ENCODE results near the gene CYB5R4.
"Not testable (repeated sequence)": the region's sequence is repeated elsewhere in the genome, so short reads cannot be mapped to it uniquely, and the experiment has no call there.

Gene CYB5R4

GRCh38 chr6:83907623-83908390 lies 48.3 kb downstream of the CYB5R4 start:
- not testable (repeated sequence) for DNase-seq (ENCODE audit: low read depth in 1 of 2, low spot score in 1 of 2)

- DNase-seq (ENCODE audit: low read depth in 1 of 2, low spot score in 1 of 2) = no peak
These were observed 49.3 kb downstream of the CYB5R4 start for GRCh38 chr6:83908813-83909212.

- no peak for DNase-seq (ENCODE audit: low read depth in 1 of 2, low spot score in 1 of 2)
These were observed 51.8 kb downstream of the CYB5R4 start for GRCh38 chr6:83911278-83911677.

- DNase-seq (ENCODE audit: low read depth in 1 of 2, low spot score in 1 of 2) = no peak
These were observed 55.5 kb downstream of the CYB5R4 start for GRCh38 chr6:83914953-83915352.

GRCh38 chr6:83917001-83917400 lies 57.5 kb downstream of the CYB5R4 start:
- DNase-seq (ENCODE audit: low read depth in 1 of 2, low spot score in 1 of 2) = no peak

- no peak for DNase-seq (ENCODE audit: low read depth in 1 of 2, low spot score in 1 of 2)
These were observed 60.5 kb downstream of the CYB5R4 start for GRCh38 chr6:83920017-83920416.

GRCh38 chr6:83921315-83921714 lies 61.8 kb downstream of the CYB5R4 start:
- no peak for DNase-seq (ENCODE audit: low read depth in 1 of 2, low spot score in 1 of 2)

GRCh38 chr6:83927470-83927869 lies 68.0 kb downstream of the CYB5R4 start:
- DNase-seq (ENCODE audit: low read depth in 1 of 2, low spot score in 1 of 2) = no peak

GRCh38 chr6:83928286-83928685 lies 68.8 kb downstream of the CYB5R4 start:
- DNase-seq (ENCODE audit: low read depth in 1 of 2, low spot score in 1 of 2) = no peak

- not testable (repeated sequence) for DNase-seq (ENCODE audit: low read depth in 1 of 2, low spot score in 1 of 2)
These were observed 86.8 kb downstream of the CYB5R4 start for GRCh38 chr6:83946201-83946833.

- DNase-seq (ENCODE audit: low read depth in 1 of 2, low spot score in 1 of 2) = not testable (repeated sequence)
These were observed 88.5 kb downstream of the CYB5R4 start for GRCh38 chr6:83947983-83948382.

- no peak for DNase-seq (ENCODE audit: low read depth in 1 of 2, low spot score in 1 of 2)
These were observed 89.4 kb downstream of the CYB5R4 start for GRCh38 chr6:83948851-83949250.

- not testable (repeated sequence) for DNase-seq (ENCODE audit: low read depth in 1 of 2, low spot score in 1 of 2)
These were observed 91.9 kb downstream of the CYB5R4 start for GRCh38 chr6:83951423-83951822.

- DNase-seq (ENCODE audit: low read depth in 1 of 2, low spot score in 1 of 2) = no peak
These were observed 93.3 kb downstream of the CYB5R4 start for GRCh38 chr6:83952830-83953229.

GRCh38 chr6:83954371-83954770 lies 94.9 kb downstream of the CYB5R4 start:
- DNase-seq (ENCODE audit: low read depth in 1 of 2, low spot score in 1 of 2) = no peak

- DNase-seq (ENCODE audit: low read depth in 1 of 2, low spot score in 1 of 2) = no peak
These were observed 98.8 kb downstream of the CYB5R4 start for GRCh38 chr6:83958241-83958685.

GRCh38 chr6:83960664-83961063 lies 101.2 kb downstream of the CYB5R4 start:
- no peak for DNase-seq (ENCODE audit: low read depth in 1 of 2, low spot score in 1 of 2)

- no peak for DNase-seq (ENCODE audit: low read depth in 1 of 2, low spot score in 1 of 2)
These were observed 103.1 kb downstream of the CYB5R4 start for GRCh38 chr6:83962582-83962981.

- DNase-seq (ENCODE audit: low read depth in 1 of 2, low spot score in 1 of 2) = no peak
These were observed 107.0 kb downstream of the CYB5R4 start for GRCh38 chr6:83966539-83966938.

GRCh38 chr6:83970582-83970981 lies 111.1 kb downstream of the CYB5R4 start:
- DNase-seq (ENCODE audit: low read depth in 1 of 2, low spot score in 1 of 2) = no peak

- DNase-seq (ENCODE audit: low read depth in 1 of 2, low spot score in 1 of 2) = no peak
These were observed 115.0 kb downstream of the CYB5R4 start for GRCh38 chr6:83974409-83975050.
